GM21360 (cell line): ENCODE data around the gene ARHGAP35.
"Not testable (repeated sequence)": the region's sequence is repeated elsewhere in the genome, so short reads cannot be mapped to it uniquely, and the experiment has no call there.

Experiments
- ATAC-seq: cut with Tn5 transposase; IDR thresholded peaks from one replicate; pipeline ENCODE4 v1.9.1; 2021; ENCODE audit warnings: mild to moderate bottlenecking, moderate library complexity; ENCODE audit not compliant: unreplicated experiment

The ARHGAP35 gene

GRCh38 chr19:46842791-46843190 lies 18.0 kb upstream of the ARHGAP35 start:
- no peak for ATAC-seq

DNA sequence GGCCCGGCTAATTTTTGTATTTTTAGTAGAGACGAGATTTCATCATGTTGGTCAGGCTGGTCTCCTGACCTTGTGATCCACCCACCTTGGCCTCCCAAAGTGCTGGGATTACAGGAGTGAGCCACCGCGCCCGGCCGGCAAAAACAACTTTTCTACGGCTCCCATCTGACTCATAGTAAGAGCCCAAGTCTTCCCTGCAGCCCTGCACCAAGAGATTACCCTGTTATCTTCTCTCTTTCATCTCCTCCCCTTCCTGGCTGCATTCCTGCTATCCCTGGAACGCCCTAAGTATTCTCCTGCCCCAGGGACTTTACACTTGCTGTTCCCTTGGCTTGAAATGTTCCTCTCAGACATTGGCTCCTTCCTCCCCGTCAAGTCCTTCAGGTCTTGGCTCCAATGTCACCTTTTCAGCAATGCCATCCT lies 16.7 kb upstream of the ARHGAP35 start:
- no peak for ATAC-seq

- no peak for ATAC-seq
Measured at GRCh38 chr19:46845959-46846459, 14.8 kb upstream of the ARHGAP35 start.

DNA sequence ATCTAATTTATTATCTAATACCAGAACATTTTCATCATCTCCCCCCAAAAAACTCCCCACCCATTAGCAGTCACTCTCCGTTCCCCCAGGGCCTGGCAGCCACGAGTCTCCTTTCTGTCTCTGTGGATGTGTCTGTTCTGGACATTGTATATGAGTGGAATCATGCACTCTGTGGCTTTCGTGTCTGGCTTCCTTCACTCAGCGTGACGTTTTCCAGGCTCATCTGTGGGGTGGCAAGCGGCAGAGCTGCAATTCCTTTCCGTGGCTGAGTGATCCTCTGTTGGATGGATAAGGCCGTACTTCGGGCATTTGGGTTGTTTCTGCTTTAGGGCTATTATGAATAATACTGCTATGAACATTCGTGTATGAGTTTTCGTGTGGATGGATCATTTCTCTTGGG lies 13.3 kb upstream of the ARHGAP35 start:
- no peak for ATAC-seq

DNA sequence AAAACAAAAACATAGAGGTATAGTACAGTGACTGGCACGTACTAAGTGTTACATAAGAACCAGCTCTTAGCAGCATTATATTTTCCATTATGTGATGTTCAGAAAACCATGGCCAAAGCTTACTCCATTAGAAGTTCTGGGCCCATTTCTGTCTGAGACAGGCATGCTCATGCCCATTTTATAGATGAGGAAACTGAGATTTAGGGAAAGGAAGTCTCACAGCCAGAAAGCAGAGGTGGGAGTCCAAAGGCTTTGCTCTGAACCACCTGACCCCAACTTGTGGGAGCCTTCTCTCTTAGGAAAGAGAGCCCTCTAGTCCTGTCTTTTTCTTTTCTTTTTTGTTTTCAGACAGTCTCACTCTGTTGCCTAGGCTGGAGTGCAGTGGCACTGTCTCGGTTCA lies 12.4 kb upstream of the ARHGAP35 start:
- no peak for ATAC-seq

GRCh38 chr19:46849610-46850009 lies 11.2 kb upstream of the ARHGAP35 start:
- no peak for ATAC-seq

GRCh38 chr19:46850228-46851203 lies 10.3 kb upstream of the ARHGAP35 start, which contains the start of gene AP2S1:
AP2S1 (minus strand) TSS chr19:46850846; CDS start chr19:46850766, 80 bp downstream.
- peak; percentile 88 for ATAC-seq

GRCh38 chr19:46852830-46853229 lies 8.0 kb upstream of the ARHGAP35 start:
- no peak for ATAC-seq

- ATAC-seq, result not testable (repeated sequence)
Measured at GRCh38 chr19:46854698-46855097, 6.1 kb upstream of the ARHGAP35 start.

DNA sequence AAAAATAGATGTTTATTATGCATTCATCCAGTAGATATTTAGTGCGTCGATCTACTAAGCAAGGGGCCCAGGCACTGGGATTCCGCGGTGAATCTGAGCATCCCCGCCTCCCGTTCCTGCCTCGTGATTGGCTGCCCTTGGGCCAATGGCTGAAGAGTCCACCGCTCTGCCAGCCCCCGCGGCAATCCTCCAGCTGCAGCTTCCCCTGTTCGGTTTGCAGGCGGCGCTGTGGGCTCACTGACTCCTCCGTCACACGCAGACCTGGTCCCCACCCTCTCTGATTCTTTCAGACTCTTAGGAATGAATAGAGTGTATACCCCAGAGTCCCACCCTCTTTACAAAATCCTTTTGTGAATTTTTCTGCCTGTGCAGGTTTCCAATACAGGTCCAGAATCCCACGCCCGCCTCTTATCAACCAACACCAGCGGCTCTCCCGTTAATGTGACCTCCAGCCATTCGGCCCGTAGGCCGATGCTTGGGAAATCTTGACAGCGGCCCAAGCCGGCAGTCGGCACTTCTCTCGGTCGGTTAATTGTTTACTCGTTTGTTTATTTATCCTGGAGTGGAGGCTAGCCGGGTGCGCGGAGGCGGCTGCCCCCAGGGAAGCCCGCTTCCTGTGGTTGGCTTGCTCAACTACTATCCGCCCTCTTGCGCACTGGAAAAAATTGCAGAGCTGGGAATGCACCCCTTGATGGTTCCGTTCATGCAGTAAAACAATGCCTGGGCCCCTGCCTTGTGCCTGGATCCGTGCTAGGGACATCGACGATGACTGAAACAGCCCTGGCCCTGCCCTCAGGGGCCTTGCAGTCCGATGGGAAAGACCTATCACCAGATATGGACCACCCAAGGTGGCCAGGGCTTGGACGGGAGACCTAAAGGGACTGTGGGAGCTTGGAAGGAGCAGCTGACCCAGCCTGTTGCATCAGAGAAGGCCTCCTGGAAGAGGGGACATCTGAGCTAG lies 4.5 kb upstream of the ARHGAP35 start:
- peak; percentile 35 for ATAC-seq

DNA sequence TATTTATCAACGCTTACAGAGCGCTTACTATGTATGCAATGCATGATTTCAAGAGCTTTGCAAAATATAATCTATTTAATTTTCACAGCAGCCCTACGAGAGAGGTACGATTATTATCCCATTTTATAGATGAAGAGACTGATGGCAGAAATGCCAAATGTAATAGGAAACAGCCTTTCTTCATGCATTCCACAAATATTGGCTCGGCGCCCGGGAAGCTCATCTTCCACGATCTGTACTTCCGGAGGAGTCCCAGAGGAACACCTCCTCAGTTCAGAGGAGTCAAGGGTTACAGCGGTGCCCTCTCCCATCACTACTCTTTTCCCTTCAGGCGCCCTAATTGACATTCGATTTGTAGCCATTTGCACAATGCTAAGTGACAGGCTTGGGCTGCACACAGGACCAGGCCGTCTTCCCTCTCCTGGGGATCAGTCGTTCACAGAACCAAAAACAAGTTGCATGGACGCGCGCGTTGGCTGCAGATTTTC lies 1.1 kb upstream of the ARHGAP35 start:
- ATAC-seq, result no peak

GRCh38 chr19:46860125-46860845 lies 512 bp upstream of the ARHGAP35 start:
- ATAC-seq, result peak; percentile 61

DNA sequence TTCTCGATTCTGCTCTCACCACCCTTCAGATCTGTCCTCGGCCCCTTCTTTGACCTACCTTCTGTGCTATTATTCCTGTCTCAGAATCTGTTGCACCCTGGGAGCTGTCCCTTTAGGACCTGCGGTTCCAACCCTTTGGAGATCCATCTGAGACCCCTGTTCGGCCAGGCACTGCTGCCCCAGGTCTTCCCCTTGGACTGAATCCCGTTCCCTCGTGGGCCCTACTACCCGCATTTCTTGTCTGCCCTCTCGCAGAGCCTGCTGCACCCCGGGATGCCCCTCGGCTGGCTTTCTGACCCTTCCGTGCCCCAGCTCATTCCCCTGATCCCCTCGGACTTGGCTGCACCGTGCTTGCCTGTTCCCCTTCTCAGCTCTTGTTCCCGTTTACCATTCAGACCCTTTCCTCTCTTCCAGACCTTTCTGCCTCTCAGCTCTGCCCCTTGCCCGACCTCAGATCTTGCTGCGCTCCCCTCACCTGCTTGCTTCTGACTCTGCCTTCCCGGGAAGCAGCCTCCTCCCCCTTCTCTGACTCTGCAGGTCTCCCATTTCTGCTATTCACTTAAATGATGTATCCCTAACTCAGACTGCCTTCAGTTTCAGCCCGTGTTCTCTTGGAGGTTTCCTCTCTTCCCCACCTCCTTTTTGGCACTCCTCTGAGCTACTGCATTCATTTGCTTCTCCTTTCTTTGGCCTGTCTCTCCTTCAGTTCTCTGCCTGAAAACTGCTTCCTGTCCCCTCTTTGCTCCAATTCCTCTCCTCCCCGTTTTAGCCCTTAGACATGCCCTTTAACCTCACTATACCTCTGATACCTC lies 1.1 kb downstream of the ARHGAP35 start:
- ATAC-seq, result no peak

GRCh38 chr19:46862503-46862834 lies 1.7 kb downstream of the ARHGAP35 start:
- no peak for ATAC-seq

- no peak for ATAC-seq
Measured at GRCh38 chr19:46862974-46863632, 2.3 kb downstream of the ARHGAP35 start.

GRCh38 chr19:46863818-46864629 lies 3.2 kb downstream of the ARHGAP35 start:
- ATAC-seq, result no peak

GRCh38 chr19:46866407-46867136 lies 5.8 kb downstream of the ARHGAP35 start:
- ATAC-seq, result no peak

- ATAC-seq, result no peak
Measured at GRCh38 chr19:46867170-46867569, 6.4 kb downstream of the ARHGAP35 start.
